HepG2 (cell line): ENCODE results near the gene ZFP36L2. TPM values are rescaled to one million over a fixed set of nuclear protein-coding genes. Genes with fewer than 3 reads are reported as not detected.
A peak's percentile ranks its signal among the peaks of the same experiment; 100 is the strongest.

Experiments used
- ATAC-seq: fragments of 200-7000 bp; cut with Tn5 transposase; 3 replicates; pipeline ENCODE4 v1.9.1; 2020; ENCODE audit warnings: mild to moderate bottlenecking, moderate library complexity
- BruUV-seq: library from RNA; stranded (reverse); fragments of 400-500 nt; replicated peaks from 2 replicates; lab custom pipeline; 2021; lab: Mats Ljungman, UMichigan
- CTCF ChIA-PET: fragments of 300-600 bp; formaldehyde crosslinking; extraction: SDS; loops from one replicate; lab custom pipeline; 2021; ENCODE audit warnings: low total read pairs, inconsistent platforms, low intra/inter-chr PET ratio; lab: Yijun Ruan, JAX
- POLR2A ChIA-PET: fragments of 350-600 bp; sonication (Branson Sonifier 250); formaldehyde crosslinking; loops from one replicate; lab custom pipeline; 2020; ENCODE audit warnings: antibody characterized with exemption, inconsistent platforms; lab: Yijun Ruan, JAX
- DNase-seq: peaks from one replicate; pipeline ENCODE4 v3.0.0-alpha.2; 2015; ENCODE audit warnings: low spot score
- FAIRE-seq: peaks from 3 replicates; lab custom pipeline; 2011; peaks lifted over from hg19 to GRCh38; lab: Jason Lieb, UNC
- H2AFZ ChIP-seq: one replicate; pipeline ENCODE4 v1.6.1; 2011; ENCODE audit warnings: low read length, inconsistent platforms
- H3K27ac ChIP-seq: fragments of 300-600 bp; 3 replicates; pipeline ENCODE4 v1.8.0; 2011; ENCODE audit warnings: mixed run types, mild to moderate bottlenecking, mixed read lengths, low read length, inconsistent platforms; ENCODE audit not compliant: insufficient read depth; ENCODE audit errors: extremely low read length
- H3K27me3 ChIP-seq, 2 experiments: fragments of 200-600 bp in 1 of 2; 2 replicates in 1 of 2; 3 replicates in 1 of 2; pipeline versions ENCODE4 v1.6.0 to v1.8.0; 2011; ENCODE audit warnings: low read length in 2 of 2, mild to moderate bottlenecking in 2 of 2, moderate library complexity in 2 of 2, inconsistent platforms in 1 of 2; ENCODE audit not compliant: insufficient read depth in 2 of 2, control insufficient read depth in 1 of 2
- H3K36me3 ChIP-seq, 2 experiments: fragments of 200-600 bp in 1 of 2; replicated peaks in 1 of 2; 2 replicates in 1 of 2; 3 replicates in 1 of 2; pipeline versions ENCODE4 v1.5.1 to v1.8.0; 2011; ENCODE audit warnings: low read length in 2 of 2, inconsistent platforms in 1 of 2; ENCODE audit not compliant: insufficient read depth in 2 of 2, control insufficient read depth in 1 of 2
- H3K4me1 ChIP-seq: 2 replicates; pipeline ENCODE4 v1.5.1; 2012; ENCODE audit warnings: low read length, inconsistent platforms; ENCODE audit not compliant: insufficient read depth
- H3K4me2 ChIP-seq: 2 replicates; pipeline ENCODE4 v1.6.0; 2011; ENCODE audit warnings: low read depth, low read length, inconsistent platforms
- H3K4me3 ChIP-seq, 3 experiments: fragments of 200-600 bp in 1 of 3; sonication (generic), shearing (Covaris generic) in 1 of 3; replicated peaks in 1 of 3; 2 replicates each; pipeline ENCODE4 v1.5.1; 2011 to 2016; ENCODE audit warnings: low read length in 3 of 3, inconsistent platforms in 2 of 3, low read depth in 2 of 3, mild to moderate bottlenecking in 2 of 3, control low read depth in 1 of 3, mixed read lengths in 1 of 3; ENCODE audit not compliant: insufficient read depth in 1 of 3
- H3K79me2 ChIP-seq: one replicate; pipeline ENCODE4 v1.6.1; 2011; ENCODE audit warnings: low read length, inconsistent platforms; ENCODE audit not compliant: insufficient read depth
- H3K9ac ChIP-seq: 2 replicates; pipeline ENCODE4 v1.6.0; 2011; ENCODE audit warnings: mild to moderate bottlenecking, low read depth, low read length, inconsistent platforms; ENCODE audit not compliant: insufficient read depth
- H3K9me3 ChIP-seq: 2 replicates; pipeline ENCODE4 v1.5.1; 2012; ENCODE audit warnings: mild to moderate bottlenecking, low read length
- H4K20me1 ChIP-seq: 2 replicates; pipeline ENCODE4 v1.6.0; 2011; ENCODE audit warnings: inconsistent platforms, mild to moderate bottlenecking, low read length, moderate library complexity; ENCODE audit not compliant: insufficient read depth
- DMAP1 ChIP-seq: IDR thresholded peaks from 2 replicates; pipeline ENCODE4 v1.6.1; 2016
- FOXC1 ChIP-seq: sonication (generic); formaldehyde crosslinking; IDR thresholded peaks from 2 replicates; pipeline ENCODE4 v1.8.0; 2022; ENCODE audit warnings: mild to moderate bottlenecking, missing genetic modification reagents, borderline replicate concordance
- MEF2D ChIP-seq: sonication (generic); formaldehyde crosslinking; IDR thresholded peaks from 2 replicates; pipeline ENCODE4 v1.5.1; 2020; ENCODE audit warnings: mild to moderate bottlenecking, missing genetic modification reagents
- NCOA1 ChIP-seq: sonication (generic); formaldehyde crosslinking; IDR thresholded peaks from 2 replicates; pipeline ENCODE4 v1.9.0; 2021; ENCODE audit warnings: missing genetic modification reagents
- RAD21 ChIP-seq: fragments of 450-650 bp; formaldehyde crosslinking; IDR thresholded peaks from 2 replicates; pipeline ENCODE4 v1.5.0; 2020; ENCODE audit warnings: mild to moderate bottlenecking
- SIN3A ChIP-seq: IDR thresholded peaks from 2 replicates; pipeline ENCODE4 v1.6.1; 2011; ENCODE audit warnings: low read depth, mild to moderate bottlenecking, control low read depth, low read length, borderline replicate concordance
- THAP8 ChIP-seq: sonication (generic); formaldehyde crosslinking; IDR thresholded peaks from 2 replicates; pipeline ENCODE4 v1.5.1; 2020; ENCODE audit warnings: missing genetic modification reagents, mild to moderate bottlenecking, borderline replicate concordance
- TRIM22 ChIP-seq: fragments of 450-650 bp; IDR thresholded peaks from 2 replicates; pipeline ENCODE4 v1.6.1; 2017
- ZFP41 ChIP-seq: sonication (generic); formaldehyde crosslinking; IDR thresholded peaks from 2 replicates; pipeline ENCODE4 v1.4.0; 2020; ENCODE audit warnings: mild to moderate bottlenecking, missing genetic modification reagents, borderline replicate concordance
- ZFP91 ChIP-seq: sonication (generic); formaldehyde crosslinking; IDR thresholded peaks from 2 replicates; pipeline ENCODE4 v1.9.0; 2022; ENCODE audit warnings: missing genetic modification reagents, mild to moderate bottlenecking, borderline replicate concordance
- ZIK1 ChIP-seq: sonication (generic); formaldehyde crosslinking; IDR thresholded peaks from 2 replicates; pipeline ENCODE4 v1.5.0; 2020; ENCODE audit warnings: mild to moderate bottlenecking, low read depth, missing genetic modification reagents, borderline replicate concordance
- ZNF510 ChIP-seq: sonication (generic); formaldehyde crosslinking; IDR thresholded peaks from 2 replicates; pipeline ENCODE4 v1.4.0; 2020; ENCODE audit warnings: low read depth, mild to moderate bottlenecking, missing genetic modification reagents
- ZNF614 ChIP-seq: IDR thresholded peaks from 2 replicates; pipeline ENCODE4 v1.6.1; 2018; ENCODE audit warnings: missing biosample characterization, missing genetic modification reagents, inconsistent platforms, borderline replicate concordance
- ZNF615 ChIP-seq: sonication (generic); formaldehyde crosslinking; IDR thresholded peaks from 2 replicates; pipeline ENCODE4 v1.5.0; 2020; ENCODE audit warnings: mild to moderate bottlenecking, missing genetic modification reagents, borderline replicate concordance
- ZNF83 ChIP-seq: sonication (generic); formaldehyde crosslinking; IDR thresholded peaks from 2 replicates; pipeline ENCODE4 v1.4.0; 2020; ENCODE audit warnings: missing genetic modification reagents, mild to moderate bottlenecking, borderline replicate concordance
- ZSCAN29 ChIP-seq: sonication (generic); formaldehyde crosslinking; conservative IDR thresholded peaks from 2 replicates; pipeline ENCODE4 v1.4.0; 2020; ENCODE audit warnings: mild to moderate bottlenecking, missing genetic modification reagents
- ZXDC ChIP-seq: sonication (generic); formaldehyde crosslinking; IDR thresholded peaks from 2 replicates; pipeline ENCODE4 v1.5.0; 2020; ENCODE audit warnings: mild to moderate bottlenecking, missing genetic modification reagents
- WGBS: methylation state at CpG from one replicate; pipeline ENCODE4 v1.1.6; 2017; ENCODE audit warnings: low lambda C conversion rate; 5-methylcytosine and 5-hydroxymethylcytosine counted together
- in situ Hi-C: cut with HindIII; loops from 2 replicates; pipeline ENCODE4 v1.10.0; 2017; ENCODE audit warnings: low pct_unique_long_range_greater_than_20kb; ENCODE audit not compliant: extremely low pct_ligation_motif_present
- intact Hi-C: fragments of 100-400 bp; cut with micrococcal nuclease; formaldehyde crosslinking; loops from one replicate; pipeline ENCODE4 v1.10.0; 2022; ENCODE audit not compliant: unreplicated experiment
- polyA plus RNA-seq, 8 experiments: library from polyadenylated mRNA; depleted of rRNA in 3 of 8; stranded (reverse) in 7 of 8; unstranded in 1 of 8; fragments of >200 nt; fragmentation: Illumina TruSeq in 4 of 8; extraction: Trizol in 4 of 8; gene quantifications; 2 replicates each; pipeline versions ENCODE4 v1.2.1 to v1.2.3, GENCODE V29; 2011 to 2016; ENCODE audit warnings: low read depth in 4 of 8, missing spikeins in 1 of 8, mixed read lengths in 1 of 8; ENCODE audit not compliant: insufficient read depth in 1 of 8
- total RNA-seq, 5 experiments: library from RNA; depleted of rRNA; stranded (reverse); fragments of >200 nt; fragmentation: Illumina TruSeq; extraction: Trizol; gene quantifications; 2 replicates each; pipeline ENCODE4 v1.2.3, GENCODE V29; 2016; ENCODE audit warnings: low read depth in 1 of 5

ZFP36L2 gene
- total and polyA plus RNA-seq, 2 of the 13 experiments (the other 11 are each of a cell fraction or from before 2014, with no cell fraction given): 11.2 to 21.8 TPM

- TF ChIP-seq MEF2D (CRISPR knock-in tag): no peak
- TF ChIP-seq ZFP91 (CRISPR knock-in tag): no peak
- TF ChIP-seq NCOA1 (CRISPR knock-in tag): no peak
- TF ChIP-seq RAD21: no peak
- TF ChIP-seq ZIK1: peak; percentile 33; the same call in 1 of the 2 replicates
These were observed 24.9 kb downstream of the ZFP36L2 start (continued) for GRCh38 chr2:43201497-43201896.

GRCh38 chr2:43201016-43201415 is 25.4 kb downstream of the ZFP36L2 start:
- POLR2A ChIA-PET: interaction anchor here (1.1 to 10.9 kb wide), 3 partner anchors 19 to 43 kb away, joined by 3 to 324 read pairs (median 83); partner anchors contain the start of gene ZFP36L2
- no peak for ATAC-seq
- intact Hi-C loops: no loop called here
- no peaks in the 10 kb centered on the region for H3K9me3 ChIP-seq
- 0 out of 2 replicates have a peak, but pooled peaks have one; percentile 51 for TF ChIP-seq ZFP41 (CRISPR knock-in tag)
- no peak for TF ChIP-seq TRIM22
- TF ChIP-seq FOXC1: peak; percentile 45; the same call in 1 of the 2 replicates
- no peak for TF ChIP-seq DMAP1 (CRISPR knock-in tag)
- TF ChIP-seq ZSCAN29 (CRISPR knock-in tag): no peak
- no peak for TF ChIP-seq ZNF615 (CRISPR knock-in tag)
- no peak for TF ChIP-seq ZNF614
- TF ChIP-seq ZXDC (CRISPR knock-in tag): no peak
- no peak for TF ChIP-seq SIN3A
- no peak for TF ChIP-seq ZNF83 (CRISPR knock-in tag)
- no peak for TF ChIP-seq THAP8
- TF ChIP-seq ZNF510 (CRISPR knock-in tag): no peak
- TF ChIP-seq, all 625 proteins: peak for 2
- in situ Hi-C loops: no loop called here
- CTCF ChIA-PET: no interaction called here
- Histone ChIP-seq H3K27me3 (no peaks in the 10 kb centered on the region), H2AFZ (no peak overlapping the region), H3K4me1 (peaks cover 65% of the 10 kb centered on the region), H3K4me3 (no peak overlapping the region), H4K20me1 (no peaks in the 10 kb centered on the region), H3K9ac (no peak overlapping the region), H3K36me3 (no peaks in the 10 kb centered on the region), H3K4me2 (no peak overlapping the region), H3K27ac (no peak overlapping the region), H3K79me2 (no peaks in the 10 kb centered on the region)
- no peak for FAIRE-seq
- WGBS: 93% methylated on average over 7 of the region's 7 CpGs
- no TSS peak for BruUV-seq
- no peak for DNase-seq
